Keratinocyte (primary cell): ENCODE data around the gene CASKIN2.

Source experiments
- CTCF ChIP-seq, 3 experiments: IDR thresholded peaks in 1 of 3; conservative IDR thresholded peaks in 1 of 3; optimal IDR thresholded peaks in 1 of 3; 2 replicates in 2 of 3; 3 replicates in 1 of 3; pipeline versions ENCODE3 to v1.5.1; 2011; ENCODE audit warnings: low read length in 3 of 3, mild to moderate bottlenecking in 3 of 3, moderate library complexity in 2 of 3, control low read depth in 1 of 3, inconsistent platforms in 1 of 3; ENCODE audit not compliant: insufficient read depth in 2 of 3; ENCODE audit errors: extremely low read depth in 1 of 3
- EZH2 ChIP-seq: IDR thresholded peaks from one replicate; pipeline ENCODE4 v1.6.1; 2012; ENCODE audit warnings: inconsistent platforms, mild to moderate bottlenecking, low read length, moderate library complexity

- TF ChIP-seq CTCF (optimal IDR thresholded peaks at IDR 0.05 in 1 of 3, IDR thresholded peaks at IDR 0.05 in 1 of 3, conservative IDR thresholded peaks at IDR 0.05 in 1 of 3; ENCODE audit: extremely low read depth in 1 of 3, insufficient read depth in 2 of 3, low read length in 3 of 3), result no peak
- no peak for TF ChIP-seq EZH2
Measured at GRCh38 chr17:75480281-75480680, 35.1 kb downstream of the CASKIN2 start.
